HG02970 (cell line): Measurements from ENCODE around the gene CCZ1.
"Not testable (repeated sequence)": the region's sequence is repeated elsewhere in the genome, so short reads cannot be mapped to it uniquely, and the experiment has no call there.

Source experiments
- ATAC-seq: cut with Tn5 transposase; IDR thresholded peaks from one replicate; pipeline ENCODE4 v1.9.1; 2021; ENCODE audit warnings: mild to moderate bottlenecking, moderate library complexity, moderate number of reproducible peaks; ENCODE audit not compliant: unreplicated experiment, low FRiP score

CCZ1 gene

GRCh38 chr7:5898480-5899224 is at the start of gene CCZ1:
TSS of gene CCZ1 (plus strand) at chr7:5898733. CDS start at chr7:5898800, 67 bp downstream.
- peak; percentile 73 for ATAC-seq

GRCh38 chr7:5850944-5851343 is 47.6 kb upstream of the CCZ1 start:
- no peak for ATAC-seq

- ATAC-seq = no peak
Observed at GRCh38 chr7:5854738-5855137, 43.8 kb upstream of the CCZ1 start.

GRCh38 chr7:5857041-5857575 is 41.4 kb upstream of the CCZ1 start:
- ATAC-seq = not testable (repeated sequence)

GRCh38 chr7:5858494-5858893 is 40.0 kb upstream of the CCZ1 start:
- ATAC-seq = not testable (repeated sequence)

- ATAC-seq = not testable (repeated sequence)
Observed at GRCh38 chr7:5861281-5861680, 37.3 kb upstream of the CCZ1 start.

GRCh38 chr7:5862753-5863366 is 35.7 kb upstream of the CCZ1 start:
- not testable (repeated sequence) for ATAC-seq

- not testable (repeated sequence) for ATAC-seq
Observed at GRCh38 chr7:5865279-5865931, 33.1 kb upstream of the CCZ1 start.

GRCh38 chr7:5867060-5867459 is 31.5 kb upstream of the CCZ1 start:
- ATAC-seq = no peak

- not testable (repeated sequence) for ATAC-seq
Observed at GRCh38 chr7:5868928-5869341, 29.6 kb upstream of the CCZ1 start.

GRCh38 chr7:5869691-5870090 is 28.8 kb upstream of the CCZ1 start:
- no peak for ATAC-seq

- ATAC-seq = no peak
Observed at GRCh38 chr7:5870311-5870710, 28.2 kb upstream of the CCZ1 start.

GRCh38 chr7:5872326-5872725 is 26.2 kb upstream of the CCZ1 start:
- ATAC-seq = no peak

GRCh38 chr7:5879591-5879990 is 18.9 kb upstream of the CCZ1 start:
- not testable (repeated sequence) for ATAC-seq

GRCh38 chr7:5880106-5880505 is 18.4 kb upstream of the CCZ1 start:
- not testable (repeated sequence) for ATAC-seq

- not testable (repeated sequence) for ATAC-seq
Observed at GRCh38 chr7:5884431-5884830, 14.1 kb upstream of the CCZ1 start.

GRCh38 chr7:5888021-5888420 is 10.5 kb upstream of the CCZ1 start:
- ATAC-seq = not testable (repeated sequence)

GRCh38 chr7:5890244-5890643 is 8.3 kb upstream of the CCZ1 start:
- not testable (repeated sequence) for ATAC-seq

GRCh38 chr7:5892498-5892897 is 6.0 kb upstream of the CCZ1 start:
- ATAC-seq = no peak

GRCh38 chr7:5897369-5897919 is 1.1 kb upstream of the CCZ1 start:
- ATAC-seq = not testable (repeated sequence)

GRCh38 chr7:5903002-5903401 is 4.5 kb downstream of the CCZ1 start:
- ATAC-seq = not testable (repeated sequence)
